Testis (tissue), 2 donors: ENCODE data around the gene ADCY6.

Experiments
- CTCF ChIP-seq, 3 experiments: fragments of 450-650 bp in 2 of 3; fragments of 200-600 bp in 1 of 3; sonication (generic) in 1 of 3; IDR thresholded peaks; one replicate each; pipeline ENCODE4 v1.5.1; 2016 to 2019; ENCODE audit warnings: antibody characterized with exemption in 3 of 3, mild to moderate bottlenecking in 2 of 3, moderate library complexity in 1 of 3
- POLR2A ChIP-seq: fragments of 450-650 bp; IDR thresholded peaks from one replicate; pipeline ENCODE4 v1.6.1; 2017; ENCODE audit warnings: antibody characterized with exemption, mild to moderate bottlenecking, moderate library complexity

- no peak for TF ChIP-seq POLR2A
- no peak for TF ChIP-seq CTCF (IDR thresholded peaks at IDR 0.05)
Observed at GRCh38 chr12:48781750-48782456, 7.0 kb downstream of the ADCY6 start.
